SIG-M5 treated with dmso at 0.1 percent for 504 hours (cell line): ENCODE results near the gene RHEX.
"Not testable (repeated sequence)": the region's sequence is repeated elsewhere in the genome, so short reads cannot be mapped to it uniquely, and the experiment has no call there.

Experiments used
- DNase-seq: peaks from one replicate; lab custom pipeline; 2025; ENCODE audit not compliant: unreplicated experiment; lab: John Stamatoyannopoulos, UW

Gene RHEX

GRCh38 chr1:206030191-206030590 lies 22.8 kb upstream of the RHEX start:
- no peak for DNase-seq

DNA sequence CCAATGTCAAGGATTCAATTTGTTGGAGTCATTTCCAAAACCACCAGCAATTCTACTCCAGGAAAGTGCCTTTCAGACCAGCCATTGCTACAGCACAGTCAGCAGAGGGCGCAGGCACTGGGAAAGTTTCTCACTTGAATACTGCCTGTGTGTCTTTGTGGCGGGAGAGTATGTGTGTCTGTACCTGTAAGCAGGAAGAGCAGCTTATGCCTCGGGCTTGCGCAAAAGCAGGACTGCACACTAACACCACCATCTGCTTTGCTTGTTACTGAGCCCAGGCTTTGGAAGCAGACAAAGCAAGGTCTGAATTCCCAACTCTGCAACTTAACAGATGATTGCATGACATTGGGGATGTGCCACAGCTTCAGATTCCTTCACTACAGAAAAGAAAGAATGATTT lies 22.3 kb upstream of the RHEX start:
- DNase-seq, result peak; percentile 96

DNA sequence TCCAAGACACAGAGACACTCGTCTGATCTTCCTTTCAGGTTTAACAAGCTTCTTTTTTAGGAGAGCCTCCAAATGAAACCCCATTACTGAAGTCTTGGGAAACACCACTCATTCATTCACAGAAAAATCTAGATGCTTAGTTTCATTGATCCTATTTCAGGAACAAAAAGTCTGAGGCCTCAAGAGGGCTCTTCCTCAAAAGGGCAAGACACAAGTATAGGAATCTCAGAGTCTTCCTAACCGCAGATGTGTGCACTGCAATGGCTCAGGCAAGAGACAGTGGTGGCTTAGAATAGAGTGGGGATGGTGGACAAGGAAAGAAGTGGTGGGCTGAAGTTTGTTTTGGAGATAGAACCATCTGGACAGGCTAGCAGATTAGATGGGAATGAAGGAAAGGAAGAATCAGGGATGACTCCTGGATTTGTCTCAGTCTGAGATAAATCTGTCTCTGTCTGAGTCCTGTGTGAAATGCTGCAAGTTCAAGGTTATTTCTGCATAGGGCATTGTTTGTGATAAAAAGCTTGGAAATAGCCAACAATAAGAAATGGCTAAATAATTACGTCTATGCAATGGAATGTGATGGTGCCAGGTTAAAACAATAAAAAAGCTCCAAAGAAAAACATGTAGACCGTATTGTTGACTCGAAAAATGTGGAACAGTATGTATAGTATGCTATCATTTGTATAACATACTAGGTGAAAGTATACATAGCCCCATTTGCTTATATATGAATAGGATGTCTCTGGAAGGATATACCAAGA lies 20.4 kb upstream of the RHEX start:
- DNase-seq, result peak; percentile 93

- DNase-seq, result no peak
Observed at GRCh38 chr1:206035027-206035426, 17.9 kb upstream of the RHEX start.

GRCh38 chr1:206036663-206037455 lies 16.1 kb upstream of the RHEX start:
- DNase-seq, result no peak

DNA sequence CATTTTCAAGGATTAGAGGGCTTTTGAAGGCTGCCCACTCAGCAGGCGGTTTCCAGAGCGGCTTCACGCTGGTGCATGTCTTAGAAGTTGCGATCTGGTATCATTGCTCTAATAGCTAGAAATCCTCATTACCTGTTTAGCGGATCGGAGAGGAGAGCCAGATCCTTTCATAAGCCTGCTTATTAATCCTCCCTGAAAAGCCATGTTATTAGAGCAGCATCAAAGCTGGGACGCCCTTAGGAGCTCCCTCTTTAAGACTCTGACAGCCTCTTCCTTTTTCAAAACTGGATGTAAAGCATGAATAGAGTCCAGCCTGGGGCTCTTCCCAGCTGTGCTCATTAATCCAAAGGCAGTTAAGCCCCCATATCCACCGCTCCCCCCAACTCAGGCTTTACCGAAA lies 15.4 kb upstream of the RHEX start:
- DNase-seq, result no peak

- peak; percentile 17 for DNase-seq
Observed at GRCh38 chr1:206039046-206039973, 13.7 kb upstream of the RHEX start.

GRCh38 chr1:206040328-206040727 lies 12.6 kb upstream of the RHEX start:
- no peak for DNase-seq

DNA sequence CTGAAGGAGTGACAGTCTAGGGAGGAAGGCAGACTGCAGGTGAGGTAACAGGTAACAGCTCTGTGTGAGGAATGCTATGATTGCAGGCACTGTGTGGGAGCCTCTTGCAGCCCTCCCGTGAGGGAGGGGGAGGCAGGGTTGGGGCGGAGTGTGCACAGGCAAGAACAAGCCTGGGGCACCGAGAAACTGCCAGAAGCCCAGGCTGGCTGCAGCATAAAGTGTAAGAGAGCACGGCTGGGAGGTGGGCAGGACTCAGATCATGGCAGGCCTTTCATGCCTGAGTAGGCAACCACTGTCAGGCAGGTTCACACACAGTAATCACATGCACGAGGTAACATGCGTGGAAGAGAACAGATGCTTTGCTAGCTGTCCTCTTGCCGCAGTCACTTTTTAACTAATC lies 11.3 kb upstream of the RHEX start:
- no peak for DNase-seq

DNA sequence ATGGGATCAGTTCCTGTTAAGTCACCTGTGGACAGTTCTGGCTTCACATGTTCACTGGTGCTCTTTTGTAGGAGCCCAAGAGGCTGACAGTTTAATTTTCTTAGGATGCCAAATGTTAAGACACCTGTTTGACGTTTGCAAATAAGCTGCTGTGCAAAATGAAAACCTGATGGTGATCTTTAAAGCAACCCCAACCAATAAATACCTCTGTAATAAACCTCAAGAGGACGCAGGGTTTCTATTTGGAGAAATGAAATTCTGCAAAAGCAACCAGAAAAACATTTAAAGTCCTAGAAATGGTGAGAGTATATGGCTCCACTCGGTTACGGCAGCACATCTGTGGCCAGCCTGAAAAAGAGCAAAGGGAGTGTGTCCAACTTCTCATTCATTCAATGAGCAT lies 5.7 kb upstream of the RHEX start:
- DNase-seq, result no peak

DNA sequence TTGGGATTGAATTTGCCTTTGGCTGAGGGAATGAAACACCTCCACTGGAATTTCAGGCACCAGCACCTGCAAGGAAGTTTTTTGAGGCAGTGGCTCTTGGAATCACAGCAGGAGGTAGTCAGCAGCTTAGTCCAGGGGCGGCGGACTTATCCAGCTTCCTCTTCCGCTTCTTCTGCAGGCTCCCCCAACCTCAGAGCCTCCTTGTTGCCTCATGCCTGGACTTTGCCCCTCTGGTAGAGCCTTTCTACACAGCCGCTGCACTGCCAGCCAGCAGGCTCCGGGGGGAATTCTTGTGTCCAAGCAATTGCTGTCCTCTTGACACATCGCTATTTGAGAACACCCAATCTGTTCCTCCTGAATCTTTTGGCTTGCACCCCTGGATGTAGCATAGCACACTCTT lies 4.4 kb upstream of the RHEX start:
- peak; percentile 92 for DNase-seq

- DNase-seq, result no peak
Observed at GRCh38 chr1:206049293-206049692, 3.7 kb upstream of the RHEX start.

DNA sequence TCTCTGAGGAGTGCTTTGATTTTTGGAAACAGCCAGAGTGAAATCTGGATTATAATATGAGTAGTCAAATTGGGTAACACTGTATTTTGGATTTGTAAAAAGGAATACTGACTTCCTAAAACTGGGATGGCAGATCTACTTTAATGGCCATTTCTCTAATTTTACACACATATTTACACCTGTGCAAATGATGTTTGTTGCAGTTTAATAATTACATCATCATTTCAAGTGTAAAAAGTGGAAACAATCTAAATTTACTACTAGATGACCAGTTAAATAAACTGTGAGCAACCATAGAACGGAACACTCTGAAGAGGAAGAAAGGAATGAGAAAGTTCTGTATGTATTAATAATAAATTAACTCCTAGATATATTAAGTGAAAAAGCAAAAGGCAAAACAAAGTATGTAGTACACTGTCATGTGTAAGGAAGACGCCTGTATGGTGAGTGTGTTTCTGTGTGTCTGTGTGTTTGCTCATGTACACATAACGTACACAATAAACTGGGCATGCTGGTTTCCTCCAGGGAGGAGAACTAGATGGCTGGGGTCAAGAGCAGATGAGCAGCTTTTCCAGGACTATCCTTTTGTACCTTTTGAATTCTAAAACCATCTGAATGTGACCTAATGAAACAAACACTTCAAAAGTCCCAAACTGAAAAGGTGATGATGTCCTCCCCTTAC lies 2.9 kb upstream of the RHEX start:
- DNase-seq, result no peak

GRCh38 chr1:206050655-206051235 lies 2.2 kb upstream of the RHEX start:
- DNase-seq, result peak; percentile 100

- not testable (repeated sequence) for DNase-seq
Observed at GRCh38 chr1:206052231-206052865, 625 bp upstream of the RHEX start.

GRCh38 chr1:206053616-206054015 lies 643 bp downstream of the RHEX start:
- DNase-seq, result not testable (repeated sequence)

DNA sequence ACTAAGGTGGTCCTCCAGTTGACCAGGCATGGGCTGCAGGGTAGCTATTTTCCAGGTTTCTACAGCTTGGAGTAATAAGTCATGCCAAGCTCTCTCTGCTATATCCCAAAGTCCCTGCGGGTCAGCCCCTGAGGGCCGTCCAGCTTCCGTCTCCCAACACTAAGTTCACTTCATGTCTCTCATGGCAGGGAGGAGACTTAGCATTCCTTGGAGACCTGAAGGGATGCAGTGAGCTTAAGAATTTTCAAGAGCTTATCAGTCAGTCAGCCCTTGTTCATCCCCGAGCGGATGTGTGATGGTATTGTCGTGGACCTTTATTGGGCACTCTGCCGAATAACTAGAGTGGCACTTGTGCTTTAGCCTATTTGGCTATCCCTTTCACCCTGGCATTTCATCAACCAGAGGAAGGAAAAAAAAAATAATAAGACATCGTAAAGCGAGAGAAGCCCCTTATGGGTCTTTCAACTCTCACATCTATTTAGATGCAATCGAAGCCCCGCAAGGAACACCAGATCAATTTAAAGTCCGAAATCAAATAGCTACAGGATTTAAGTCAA lies 2.2 kb downstream of the RHEX start:
- DNase-seq, result not testable (repeated sequence)

DNA sequence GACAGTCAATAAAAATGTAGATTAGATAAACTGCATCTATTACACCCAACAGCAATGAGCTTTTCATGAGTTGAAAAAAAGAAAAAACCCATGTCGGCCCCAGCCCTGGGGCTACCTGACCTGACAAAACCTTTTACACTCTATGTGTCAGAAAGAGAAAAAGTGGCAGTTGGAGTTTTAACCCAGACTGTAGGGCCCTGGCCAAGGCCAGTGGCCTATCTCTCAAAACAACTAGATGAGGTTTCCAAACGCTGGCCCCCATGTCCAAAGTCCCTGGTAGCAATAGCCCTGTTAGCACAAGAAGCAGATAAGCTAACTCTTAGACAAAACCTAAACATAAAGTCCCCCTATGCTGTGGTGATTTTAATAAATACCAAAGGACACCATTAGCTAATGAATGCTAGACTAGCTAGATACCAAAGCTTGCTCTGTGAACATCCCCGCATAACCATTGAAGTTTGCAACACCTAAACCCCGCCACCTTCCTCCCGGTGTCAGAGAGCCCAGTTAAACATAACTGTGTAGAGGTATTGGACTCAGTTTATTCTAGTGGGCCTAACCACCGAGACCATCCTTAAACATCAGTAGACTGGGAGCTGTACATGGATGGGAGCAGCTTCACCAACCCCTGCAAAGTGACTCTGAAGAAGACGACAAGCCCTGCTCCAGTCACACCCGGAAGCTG lies 2.8 kb downstream of the RHEX start:
- DNase-seq, result not testable (repeated sequence)
